Effector memory CD4-positive, alpha-beta T cell (primary cell): ENCODE measurements around the gene NXN.
"Not testable (repeated sequence)": the region's sequence is repeated elsewhere in the genome, so short reads cannot be mapped to it uniquely, and the experiment has no call there.

Experiments used
- DNase-seq, 3 donors: peaks; one replicate each; pipeline ENCODE4 v3.0.0-alpha.2; 2020
- H3K27ac ChIP-seq: 2 replicates; pipeline ENCODE4 v1.7.0; 2013; ENCODE audit warnings: mild to moderate bottlenecking, low read length, moderate library complexity; ENCODE audit not compliant: insufficient read depth, poor library complexity, severe bottlenecking
- H3K27me3 ChIP-seq: replicated peaks from 2 replicates; pipeline ENCODE4 v1.7.0; 2013; ENCODE audit warnings: mild to moderate bottlenecking, low read length; ENCODE audit not compliant: insufficient read depth, control insufficient read depth, poor library complexity, severe bottlenecking
- H3K36me3 ChIP-seq: 2 replicates; pipeline ENCODE4 v1.7.0; 2013; ENCODE audit warnings: mild to moderate bottlenecking, low read length, moderate library complexity; ENCODE audit not compliant: control insufficient read depth, insufficient read depth
- H3K4me1 ChIP-seq: 2 replicates; pipeline ENCODE4 v1.7.0; 2013; ENCODE audit warnings: low read length, mild to moderate bottlenecking; ENCODE audit not compliant: control insufficient read depth, insufficient read depth, poor library complexity, severe bottlenecking
- H3K4me3 ChIP-seq: 2 replicates; pipeline ENCODE4 v1.7.0; 2013; ENCODE audit warnings: low read length, low read depth, mild to moderate bottlenecking; ENCODE audit not compliant: insufficient read depth, poor library complexity, severe bottlenecking
- H3K9me3 ChIP-seq: 2 replicates; pipeline ENCODE4 v1.7.0; 2013; ENCODE audit warnings: mild to moderate bottlenecking, low read length, moderate library complexity; ENCODE audit not compliant: control insufficient read depth

The NXN gene

DNA sequence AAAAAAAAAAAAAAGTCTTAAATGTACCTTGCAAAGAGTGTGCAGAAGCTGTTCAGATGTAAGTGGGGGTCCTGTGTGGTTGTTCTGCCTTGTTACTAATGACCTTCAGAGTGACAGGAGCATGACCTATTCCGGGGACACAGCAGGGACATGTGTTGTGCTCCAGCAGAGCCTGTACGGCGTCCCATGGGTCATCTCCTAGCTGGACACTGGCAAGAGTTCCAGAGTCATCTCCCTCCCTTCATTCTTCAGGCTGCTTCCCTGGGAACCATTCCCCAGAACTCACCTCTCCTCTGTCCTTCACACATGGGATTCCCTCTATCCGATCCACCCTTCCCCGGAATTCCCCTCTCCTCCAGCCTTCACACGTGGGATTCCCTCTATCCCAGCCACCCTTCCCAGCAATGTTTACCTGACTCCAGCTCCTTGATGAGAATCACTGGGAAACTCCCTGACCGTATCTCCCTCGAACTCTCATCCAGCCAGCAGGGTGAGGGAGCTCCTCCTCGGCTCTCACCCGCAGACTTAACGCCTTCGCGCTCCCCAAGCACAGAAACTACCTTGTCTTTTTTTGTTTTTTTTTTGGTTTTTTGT lies 111.6 kb downstream of the NXN start:
- Histone ChIP-seq H3K9me3 (no peaks in the 10 kb centered on the region), H3K36me3 (no peaks in the 10 kb centered on the region), H3K4me3 (no peak overlapping the region), H3K4me1 (no peaks in the 10 kb centered on the region), H3K27me3 (no peaks in the 10 kb centered on the region), H3K27ac (no peak overlapping the region)
- DNase-seq, result no peak

DNA sequence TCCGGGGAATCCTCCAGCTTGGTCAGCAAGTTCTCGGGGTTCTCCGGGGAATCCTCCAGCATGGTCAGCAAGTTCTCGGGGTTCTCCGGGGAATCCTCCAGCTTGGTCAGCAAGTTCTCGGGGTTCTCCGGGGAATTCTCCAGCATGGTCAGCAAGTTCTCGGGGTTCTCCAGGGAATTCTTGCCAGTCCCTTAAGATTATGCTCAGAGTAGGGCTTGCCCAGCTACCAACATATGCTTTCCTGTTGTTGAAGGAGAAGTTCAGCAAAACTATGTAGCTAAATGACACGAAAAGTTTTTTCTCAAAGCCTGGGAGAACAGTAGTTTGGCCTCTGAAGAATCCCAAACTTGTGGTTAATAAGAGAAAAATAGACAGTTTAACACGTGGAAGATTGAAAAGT lies 112.3 kb downstream of the NXN start:
- H3K4me3 ChIP-seq, DNase-seq: not testable (repeated sequence)

DNA sequence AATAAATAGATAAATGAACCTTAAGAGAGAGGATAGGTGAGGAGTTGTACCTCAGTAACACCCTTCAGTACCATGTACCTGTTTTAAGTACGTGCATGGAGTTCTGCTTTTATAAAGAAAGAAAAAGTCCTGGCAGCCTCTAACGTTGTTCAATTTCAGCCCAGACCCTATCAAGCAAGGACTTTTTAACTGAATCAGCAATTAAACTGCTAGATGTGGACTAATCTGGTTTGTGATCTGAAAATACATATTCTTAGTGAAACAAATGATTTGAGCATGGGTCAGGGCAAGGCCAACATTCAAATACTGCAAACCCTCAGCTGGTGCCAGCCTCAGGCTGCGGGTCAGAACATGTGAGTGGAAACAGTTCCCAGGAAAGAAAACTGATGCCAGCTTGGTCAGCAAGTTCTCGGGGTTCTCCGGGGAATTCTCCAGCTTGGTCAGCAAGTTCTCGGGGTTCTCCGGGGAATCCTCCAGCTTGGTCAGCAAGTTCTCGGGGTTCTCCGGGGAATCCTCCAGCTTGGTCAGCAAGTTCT lies 112.9 kb downstream of the NXN start:
- no peaks in the 10 kb centered on the region for H3K4me1 ChIP-seq
- H3K4me3 ChIP-seq, result no peak overlapping the region
- H3K27me3 ChIP-seq, result no peaks in the 10 kb centered on the region
- DNase-seq, result no peak
- no peaks in the 10 kb centered on the region for H3K9me3 ChIP-seq
- no peaks in the 10 kb centered on the region for H3K36me3 ChIP-seq
- H3K27ac ChIP-seq, result no peak overlapping the region

More for the DNA sequence above, 112.3 kb downstream of the NXN start:
- not testable (repeated sequence) for H3K27ac ChIP-seq, H3K27me3 ChIP-seq, H3K36me3 ChIP-seq, H3K4me1 ChIP-seq, H3K9me3 ChIP-seq

DNA sequence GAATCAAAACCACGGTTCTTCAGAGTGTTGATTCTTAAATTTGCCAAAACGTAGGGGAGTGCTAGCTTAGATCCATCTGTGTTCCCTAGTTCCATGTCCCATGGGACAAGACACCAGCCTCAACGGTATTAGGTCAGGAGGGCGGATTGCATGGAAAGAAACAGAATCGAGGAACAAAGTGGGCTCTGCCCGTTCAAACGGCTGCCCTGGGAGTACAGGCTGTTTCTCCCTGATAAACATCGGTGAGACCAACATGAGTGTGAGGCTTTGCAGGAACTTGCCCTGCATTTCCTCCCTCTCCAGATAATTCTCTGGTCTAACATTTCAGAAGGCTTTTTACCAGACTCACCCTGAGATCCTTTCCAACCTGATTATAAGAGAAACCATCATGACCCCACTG lies 115.3 kb downstream of the NXN start:
- no peaks in the 10 kb centered on the region for H3K9me3 ChIP-seq
- H3K4me1 ChIP-seq, result no peaks in the 10 kb centered on the region
- no peaks in the 10 kb centered on the region for H3K27me3 ChIP-seq
- no peaks in the 10 kb centered on the region for H3K36me3 ChIP-seq
- no peak overlapping the region for H3K27ac ChIP-seq
- DNase-seq, result no peak
- no peak overlapping the region for H3K4me3 ChIP-seq

DNA sequence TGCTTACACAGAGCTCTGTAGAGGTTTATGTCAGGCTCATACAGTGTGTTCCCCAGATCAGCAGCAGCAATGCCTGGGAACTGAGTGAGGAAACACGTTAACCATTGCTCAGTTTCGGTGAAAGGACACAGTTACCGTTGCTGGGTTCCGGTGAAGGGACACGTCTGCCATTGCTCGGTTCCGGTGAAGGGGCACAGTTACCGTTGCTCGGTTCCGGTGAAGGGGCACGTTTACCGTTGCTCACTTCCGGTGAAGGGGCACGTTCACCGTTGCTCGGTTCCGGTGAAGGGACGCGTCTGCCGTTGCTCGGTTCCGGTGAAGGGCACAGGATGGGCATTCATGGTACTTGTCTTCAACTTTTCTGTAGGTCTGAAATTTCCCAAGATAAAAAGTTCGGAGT lies 115.7 kb downstream of the NXN start:
- Histone ChIP-seq H3K36me3 (no peaks in the 10 kb centered on the region), H3K9me3 (no peaks in the 10 kb centered on the region), H3K4me1 (no peaks in the 10 kb centered on the region), H3K4me3 (no peak overlapping the region), H3K27me3 (no peaks in the 10 kb centered on the region), H3K27ac (no peak overlapping the region)
- DNase-seq, result no peak

DNA sequence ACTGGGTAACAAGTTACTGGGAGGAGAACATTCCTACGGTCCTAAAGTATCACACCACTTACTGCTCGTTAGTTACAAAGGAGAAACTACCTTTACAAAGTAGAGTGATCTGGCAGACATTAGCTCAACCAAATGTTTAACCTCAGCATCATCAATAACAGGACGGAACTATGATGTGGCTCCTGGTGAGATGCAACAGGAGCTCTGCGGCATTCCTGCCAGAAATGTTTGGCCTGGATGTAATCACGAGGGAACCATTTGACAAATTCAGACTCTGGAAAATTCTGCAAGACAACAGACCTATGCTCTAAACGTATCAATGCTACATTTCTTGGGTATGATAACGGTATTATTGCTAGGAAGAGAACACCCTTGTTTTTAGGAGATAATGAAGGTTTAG lies 117.0 kb downstream of the NXN start:
- Histone ChIP-seq H3K36me3 (no peaks in the 10 kb centered on the region), H3K27ac (no peak overlapping the region), H3K27me3 (no peaks in the 10 kb centered on the region), H3K9me3 (no peaks in the 10 kb centered on the region), H3K4me1 (no peaks in the 10 kb centered on the region), H3K4me3 (no peak overlapping the region)
- no peak for DNase-seq

DNA sequence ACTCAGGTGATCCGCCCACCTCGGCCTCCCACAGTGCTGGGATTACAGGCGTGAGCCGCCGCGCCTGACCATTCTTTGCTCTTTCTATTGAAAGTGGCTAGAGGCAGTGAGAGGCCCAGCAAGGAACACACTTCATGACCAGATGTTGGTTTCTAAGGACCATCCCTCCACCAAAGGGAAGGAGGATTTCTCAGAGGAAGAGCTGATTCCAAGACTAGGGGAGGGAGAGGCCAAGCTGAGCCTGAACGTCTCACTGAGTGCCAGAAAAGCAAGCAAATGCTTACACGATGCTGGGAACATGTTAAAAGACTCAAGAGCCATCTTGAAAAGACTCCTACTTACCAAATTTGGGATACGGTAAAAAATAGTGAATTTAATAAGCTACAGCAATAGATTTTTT lies 118.2 kb downstream of the NXN start:
- no peaks in the 10 kb centered on the region for H3K27me3 ChIP-seq
- no peak for DNase-seq
- no peak overlapping the region for H3K27ac ChIP-seq
- no peaks in the 10 kb centered on the region for H3K36me3 ChIP-seq
- no peaks in the 10 kb centered on the region for H3K4me1 ChIP-seq
- H3K9me3 ChIP-seq, result no peaks in the 10 kb centered on the region
- H3K4me3 ChIP-seq, result no peak overlapping the region

DNA sequence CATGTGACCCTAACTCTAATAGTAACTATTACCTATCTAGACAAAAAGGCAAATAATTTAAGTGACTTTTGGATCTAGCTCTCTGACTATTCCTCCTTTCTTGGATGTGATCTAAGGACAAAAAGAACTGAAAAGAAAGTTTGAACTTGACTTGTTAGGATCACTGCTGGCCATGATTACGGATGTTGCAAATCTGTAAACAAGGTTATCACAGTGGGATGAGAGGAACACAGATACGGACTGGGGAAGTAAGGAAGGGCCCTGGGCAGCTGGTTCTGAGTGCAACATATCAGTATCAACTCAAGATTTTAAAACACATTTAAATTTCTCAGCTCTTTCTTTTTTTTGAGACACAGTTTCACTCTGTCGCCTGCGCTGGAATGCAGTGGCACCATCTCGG lies 118.8 kb downstream of the NXN start:
- no peak overlapping the region for H3K27ac ChIP-seq
- H3K36me3 ChIP-seq, result no peaks in the 10 kb centered on the region
- H3K9me3 ChIP-seq, result no peaks in the 10 kb centered on the region
- H3K4me1 ChIP-seq, result no peaks in the 10 kb centered on the region
- DNase-seq, result no peak
- no peak overlapping the region for H3K4me3 ChIP-seq
- no peaks in the 10 kb centered on the region for H3K27me3 ChIP-seq

DNA sequence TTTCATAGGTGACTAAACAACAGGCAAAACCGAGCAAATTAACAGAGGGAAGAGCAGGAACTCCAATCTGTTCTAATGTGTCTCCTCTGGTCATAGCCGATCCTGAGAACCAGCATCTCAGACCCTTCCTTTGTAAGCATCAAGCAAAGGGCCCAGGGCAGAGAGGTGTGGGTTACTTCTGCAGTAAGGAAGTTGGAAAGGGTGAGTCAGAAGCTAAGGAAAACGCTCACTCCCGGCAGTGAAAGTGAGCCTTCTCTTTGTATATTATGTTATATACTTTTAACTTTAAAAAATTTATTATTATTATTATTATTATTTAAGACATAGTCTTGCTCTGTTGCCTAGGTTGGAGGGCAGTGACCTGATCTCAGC lies 119.8 kb downstream of the NXN start:
- Histone ChIP-seq H3K27me3 (no peaks in the 10 kb centered on the region), H3K4me1 (no peaks in the 10 kb centered on the region), H3K9me3 (no peaks in the 10 kb centered on the region), H3K36me3 (no peaks in the 10 kb centered on the region), H3K4me3 (no peak overlapping the region), H3K27ac (no peak overlapping the region)
- DNase-seq, result no peak

DNA sequence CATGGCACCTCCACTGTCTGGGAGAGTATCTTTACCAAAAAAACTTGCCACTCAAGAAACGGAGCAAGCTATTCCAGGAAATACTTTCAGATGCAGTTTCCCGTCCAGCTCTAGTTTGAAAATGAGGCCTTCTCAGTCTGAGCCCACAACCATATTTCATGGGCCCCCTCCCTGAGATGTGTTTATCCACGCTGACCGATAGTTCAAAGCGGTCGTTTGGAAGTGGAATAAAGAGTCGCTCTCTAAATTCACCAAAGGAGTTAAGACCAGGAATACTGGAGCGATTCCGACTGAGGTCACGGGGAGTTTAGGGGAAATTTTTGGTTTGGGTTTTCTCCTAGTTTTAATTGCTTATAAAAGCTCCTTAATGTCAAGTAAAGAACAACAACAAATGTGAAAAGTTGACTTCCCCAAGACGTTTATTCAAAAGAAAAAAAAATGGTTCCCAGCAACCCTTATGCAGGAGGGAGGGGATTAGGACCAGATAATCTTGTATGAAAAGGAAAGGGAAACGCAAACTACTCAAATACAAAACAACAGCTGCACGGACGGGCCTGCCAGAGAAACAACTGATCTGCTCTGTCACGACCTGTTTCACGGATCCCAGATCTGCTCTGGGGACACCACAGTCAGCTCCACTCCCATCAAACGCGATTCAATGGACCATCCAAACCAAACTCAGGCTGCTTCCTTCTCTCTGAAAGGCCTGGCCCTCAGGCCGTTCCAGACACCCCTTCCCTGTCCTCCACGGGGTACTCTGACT lies 120.3 kb downstream of the NXN start:
- DNase-seq, result no peak
- Histone ChIP-seq H3K27ac (no peak overlapping the region), H3K4me3 (no peak overlapping the region), H3K9me3 (no peaks in the 10 kb centered on the region), H3K27me3 (no peaks in the 10 kb centered on the region), H3K4me1 (no peaks in the 10 kb centered on the region), H3K36me3 (no peaks in the 10 kb centered on the region)
